SU-DHL-6 (cell line): Measurements from ENCODE around the gene TCTA.

ENCODE experiments used
- CTCF ChIP-seq: fragments of 200-600 bp; sonication (generic); IDR thresholded peaks from one replicate; pipeline ENCODE4 v1.5.1; 2017; ENCODE audit warnings: antibody characterized with exemption, mild to moderate bottlenecking, low read length, moderate library complexity; ENCODE audit not compliant: insufficient read depth, poor library complexity, severe bottlenecking
- EZH2phosphoT487 ChIP-seq: fragments of 200-600 bp; sonication (generic), shearing (Covaris generic); conservative IDR thresholded peaks from 2 replicates; pipeline ENCODE4 v1.6.1; 2018; ENCODE audit warnings: mild to moderate bottlenecking, antibody characterized with exemption, low read length, moderate library complexity, mixed read lengths

DNA sequence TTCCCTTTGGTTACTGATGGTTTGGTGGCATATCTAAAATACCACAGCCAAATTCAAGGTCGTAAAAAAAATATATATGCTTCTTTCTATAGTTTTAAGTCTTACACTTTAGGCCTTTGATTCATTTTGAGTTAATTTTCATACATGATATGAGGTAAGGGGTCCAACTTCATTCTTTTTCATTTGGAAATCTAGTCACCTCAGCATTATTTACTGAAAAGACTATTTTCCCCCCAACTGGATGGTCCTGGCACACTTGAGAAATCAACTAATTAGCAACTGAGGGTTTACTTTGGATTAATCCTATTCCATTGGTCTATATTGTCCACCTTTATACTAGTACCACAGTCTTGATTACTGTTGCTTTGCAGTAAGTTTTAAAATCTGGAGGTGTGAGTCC is 26.6 kb upstream of the TCTA start:
- TF ChIP-seq CTCF (no peak), EZH2phosphoT487 (no peak)
